Astrocyte of the cerebellum (primary cell): ENCODE data around the gene ZNF254.
"Not testable (repeated sequence)": the region's sequence is repeated elsewhere in the genome, so short reads cannot be mapped to it uniquely, and the experiment has no call there.

Experiments
- DNase-seq: peaks from one replicate; pipeline ENCODE4 v3.0.0-alpha.2; 2011; ENCODE audit warnings: low read depth
- H3K4me3 ChIP-seq: 2 replicates; pipeline ENCODE4 v1.5.1; 2011; ENCODE audit warnings: mild to moderate bottlenecking, low read depth, low read length, moderate library complexity
- CTCF ChIP-seq: IDR thresholded peaks from 2 replicates; pipeline ENCODE4 v1.5.1; 2012; ENCODE audit warnings: low read length, low read depth, moderate library complexity, mild to moderate bottlenecking; ENCODE audit errors: missing control alignments
- in situ Hi-C: cut with HindIII; loops from 2 replicates; pipeline ENCODE4 v1.10.0; 2017; ENCODE audit warnings: low sequenced_read_pairs

ZNF254 gene

GRCh38 chr19:24086974-24087595 is at the start of gene ZNF254:
Gene ZNF254 (plus strand): TSS chr19:24087187. CDS start chr19:24087308, 121 bp downstream.
- peak; percentile 7 for TF ChIP-seq CTCF
- peak; percentile 93 for DNase-seq
- in situ Hi-C loops: no loop called here
- H3K4me3 ChIP-seq: peak within 1 kb of the TSS; percentile 98

GRCh38 chr19:24040621-24041020 is 46.4 kb upstream of the ZNF254 start:
- in situ Hi-C loops: no loop called here
- DNase-seq: no peak
- TF ChIP-seq CTCF: no peak
- H3K4me3 ChIP-seq: no peak overlapping the region

DNA sequence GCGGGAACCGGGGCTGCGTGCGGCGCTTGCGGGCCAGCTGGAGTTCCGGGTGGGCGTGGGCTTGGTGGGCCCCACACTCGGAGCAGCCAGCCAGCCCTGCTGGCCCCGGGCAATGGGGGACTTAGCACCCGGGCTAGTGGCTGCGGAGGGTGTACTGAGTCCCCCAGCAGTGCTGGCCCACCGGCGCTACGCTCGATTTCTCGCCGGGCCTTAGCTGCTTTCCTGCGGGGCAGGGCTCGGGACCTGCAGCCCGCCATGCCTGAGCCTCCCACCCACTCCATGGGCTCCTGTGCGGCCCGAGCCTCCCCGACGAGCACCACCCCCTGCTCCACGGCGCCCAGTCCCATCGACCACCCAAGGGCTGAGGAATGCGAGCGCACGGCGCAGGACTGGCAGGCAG is 45.7 kb upstream of the ZNF254 start:
- DNase-seq, in situ Hi-C loops, H3K4me3 ChIP-seq: not testable (repeated sequence)

DNA sequence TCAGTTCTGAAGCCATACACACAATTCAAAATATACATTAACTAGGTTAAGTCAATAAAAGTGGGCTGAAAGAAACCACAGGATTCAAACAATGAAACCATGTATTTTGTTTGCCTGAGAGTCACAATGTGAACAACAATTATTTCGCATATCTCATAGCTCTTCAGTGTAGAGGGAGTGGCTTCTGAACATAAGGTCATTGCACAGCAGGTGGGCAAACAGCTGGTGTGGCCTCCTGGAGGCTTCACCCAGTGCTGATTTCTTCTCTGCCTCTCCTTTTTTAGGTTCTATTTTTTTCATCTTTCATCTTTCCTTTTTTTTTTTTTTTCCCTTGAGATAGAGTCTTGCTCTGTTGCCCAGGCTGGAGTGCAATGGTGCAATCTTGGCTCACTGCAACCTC is 40.4 kb upstream of the ZNF254 start:
- in situ Hi-C loops: no loop called here
- DNase-seq: no peak
- no peak for TF ChIP-seq CTCF
- no peak overlapping the region for H3K4me3 ChIP-seq

DNA sequence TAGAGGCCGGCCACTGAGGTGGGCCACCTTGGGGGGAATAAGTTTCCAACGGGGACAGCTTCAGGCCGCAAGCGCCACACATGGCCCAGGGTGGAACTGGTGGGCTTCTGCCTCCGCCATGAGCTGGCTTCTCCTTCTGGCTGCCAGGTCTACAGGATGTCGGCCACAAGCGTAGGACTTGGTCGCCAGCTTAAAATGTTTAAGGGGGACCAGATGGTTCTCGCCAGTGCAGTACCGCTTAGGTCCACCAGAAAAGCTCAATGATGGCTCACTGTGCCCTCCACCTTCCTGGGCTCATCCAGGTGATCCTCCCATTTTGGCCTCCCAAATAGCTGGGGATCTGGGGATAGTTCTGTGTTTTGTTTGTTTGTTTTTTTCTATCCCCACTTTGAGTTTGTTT is 38.7 kb upstream of the ZNF254 start:
- H3K4me3 ChIP-seq: no peak overlapping the region
- in situ Hi-C loops: no loop called here
- DNase-seq: no peak
- TF ChIP-seq CTCF: peak; percentile 2

DNA sequence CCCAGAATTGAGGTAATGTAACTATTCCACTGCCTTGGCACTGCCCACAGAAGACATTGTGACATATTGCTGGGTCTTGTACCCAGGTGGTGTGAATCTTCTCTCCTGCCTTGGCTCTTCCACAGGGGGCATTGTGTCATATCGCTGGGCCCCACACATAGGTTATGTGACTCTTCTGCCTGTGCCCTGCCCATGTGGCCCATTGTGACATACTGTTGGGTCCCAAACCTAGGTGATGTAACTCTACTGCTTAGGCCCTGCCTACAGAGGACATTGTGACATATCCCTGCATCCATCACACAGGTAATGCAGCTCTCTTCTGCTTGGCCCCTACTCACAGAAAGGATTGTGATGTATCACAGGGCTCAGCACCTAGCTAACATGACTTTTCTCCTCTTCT is 37.5 kb upstream of the ZNF254 start:
- no peak overlapping the region for H3K4me3 ChIP-seq
- in situ Hi-C loops: no loop called here
- no peak for TF ChIP-seq CTCF
- DNase-seq: no peak

GRCh38 chr19:24051516-24051915 is 35.5 kb upstream of the ZNF254 start:
- TF ChIP-seq CTCF: no peak
- no peak for DNase-seq
- no peak overlapping the region for H3K4me3 ChIP-seq
- in situ Hi-C loops: no loop called here
